Prostate gland (tissue), 2 donors: ENCODE data around the gene MEA1. TPM values are rescaled to one million over a fixed set of nuclear protein-coding genes. Genes with fewer than 3 reads are reported as not detected.

Experiments used
- DNase-seq: peaks from one replicate; pipeline ENCODE4 v3.0.0-alpha.2; 2019; ENCODE audit warnings: low spot score
- H3K27ac ChIP-seq, 2 donors: fragments of 200-600 bp; sonication (generic); 2 replicates each; pipeline ENCODE4 v1.5.1; 2017 to 2019
- H3K27me3 ChIP-seq: fragments of 200-600 bp; sonication (generic); replicated peaks from 2 replicates; pipeline ENCODE4 v1.5.1; 2019; ENCODE audit not compliant: insufficient read depth
- H3K36me3 ChIP-seq, 2 donors: fragments of 200-600 bp; sonication (generic); 1 replicate in 1 of 2; 2 replicates in 1 of 2; pipeline versions ENCODE4 v1.5.1 to v1.8.1; 2017 to 2019
- H3K4me1 ChIP-seq: fragments of 200-600 bp; sonication (generic); replicated peaks from 2 replicates; pipeline ENCODE4 v1.5.1; 2019
- H3K4me3 ChIP-seq, 2 donors: fragments of 200-600 bp; sonication (generic); 2 replicates each; pipeline ENCODE4 v1.5.1; 2017 to 2019
- H3K9me3 ChIP-seq: fragments of 200-600 bp; sonication (generic); 2 replicates; pipeline ENCODE4 v1.5.1; 2017
- CTCF ChIP-seq, 4 experiments: fragments of 200-600 bp in 2 of 4; fragments of 450-650 bp in 2 of 4; sonication (generic) in 2 of 4; IDR thresholded peaks; 1 replicate in 3 of 4; 2 replicates in 1 of 4; pipeline ENCODE4 v1.5.1; 2016 to 2019; ENCODE audit warnings: antibody characterized with exemption in 4 of 4, mild to moderate bottlenecking in 2 of 4, moderate library complexity in 2 of 4
- POLR2A ChIP-seq: fragments of 450-650 bp; IDR thresholded peaks from one replicate; pipeline ENCODE4 v1.6.1; 2016; ENCODE audit warnings: antibody characterized with exemption, mild to moderate bottlenecking
- POLR2AphosphoS5 ChIP-seq: sonication (generic); formaldehyde crosslinking; IDR thresholded peaks from one replicate; pipeline ENCODE4 v1.6.1; 2017; ENCODE audit warnings: antibody characterized with exemption
- WGBS: methylation state at CpG from one replicate; pipeline ENCODE4 v1.1.5; 2018; 5-methylcytosine and 5-hydroxymethylcytosine counted together
- intact Hi-C: fragments of 100-400 bp; cut with DNase I; formaldehyde crosslinking; loops from one replicate; pipeline ENCODE4 v1.14.2; 2022
- total RNA-seq, 2 donors: library from RNA; depleted of rRNA; stranded (reverse); fragments of >200 nt; gene quantifications; one replicate each; pipeline ENCODE4 v1.1.0, GENCODE V29; 2016

The MEA1 gene
- total RNA-seq, 2 donors from 2014 or later, result 67.9 to 95.9 TPM

GRCh38 chr6:42984924-42985475, 28.7 kb downstream of the MEA1 start:
- TF ChIP-seq CTCF (IDR thresholded peaks at IDR 0.05) (no peak), POLR2AphosphoS5 (no peak), POLR2A (no peak)

GRCh38 chr6:42984001-42984923, 29.5 kb downstream of the MEA1 start, which contains the start of gene PPP2R5D:
Gene PPP2R5D, plus strand, starts transcription at chr6:42984570. Its CDS starts 108 bp downstream, at chr6:42984678.
- WGBS, result under 1% methylated on average over 34 of the region's 59 CpGs
- peaks cover 14% of the 10 kb centered on the region for H3K4me1 ChIP-seq
- H3K36me3 ChIP-seq, result no peaks in the 10 kb centered on the region
- no peaks in the 10 kb centered on the region for H3K9me3 ChIP-seq
- TF ChIP-seq CTCF (IDR thresholded peaks at IDR 0.05) (peak in 3 of 4 experiments; percentile 14 to 64 (median 36)), POLR2AphosphoS5 (peak; percentile 97), POLR2A (peak; percentile 93)
- DNase-seq, result peak; percentile 98
- peak within 1 kb of the TSS; percentile 81 to 82 for H3K27ac ChIP-seq
- peak within 1 kb of the TSS; percentile 77 to 87 for H3K4me3 ChIP-seq
- intact Hi-C loops, result loop anchor here (5.0 kb wide), 1 partner anchor 82 kb away; no protein-coding TSS in a partner anchor
- H3K27me3 ChIP-seq, result no peaks in the 10 kb centered on the region

More at GRCh38 chr6:42984924-42985475, 28.7 kb downstream of the MEA1 start:
- H3K27ac ChIP-seq, result peak overlapping the region; percentile 81 to 82
- peak overlapping the region; percentile 77 to 87 for H3K4me3 ChIP-seq
- 11% methylated on average over 13 of the region's 13 CpGs for WGBS
- H3K36me3 ChIP-seq, result peaks cover 0 to 7% of the 10 kb centered on the region in 2 donors
- H3K9me3 ChIP-seq, result no peaks in the 10 kb centered on the region
- no peak for DNase-seq
- H3K27me3 ChIP-seq, result no peaks in the 10 kb centered on the region
- intact Hi-C loops, result loop anchor here (5.0 kb wide), 1 partner anchor 83 kb away; no protein-coding TSS in a partner anchor
- H3K4me1 ChIP-seq, result peaks cover 11% of the 10 kb centered on the region

- Histone ChIP-seq H3K4me3 (no peak overlapping the region), H3K4me1 (peaks cover 14% of the 10 kb centered on the region), H3K9me3 (no peaks in the 10 kb centered on the region), H3K27me3 (no peaks in the 10 kb centered on the region), H3K36me3 (no peaks in the 10 kb centered on the region), H3K27ac (no peak overlapping the region)
- TF ChIP-seq POLR2A (no peak), POLR2AphosphoS5 (no peak), CTCF (IDR thresholded peaks at IDR 0.05) (no peak)
- intact Hi-C loops, result loop anchor here (5.0 kb wide), 1 partner anchor 80 kb away; no protein-coding TSS in a partner anchor
- WGBS, result 90% methylated on average over 5 of the region's 5 CpGs
- DNase-seq, result no peak
Measured at GRCh38 chr6:42981836-42982235, 31.9 kb downstream of the MEA1 start.

- DNase-seq, result peak; percentile 27
- H3K4me1 ChIP-seq, result peaks cover 4% of the 10 kb centered on the region
- WGBS, result 31% methylated on average over 9 of the region's 9 CpGs
- TF ChIP-seq POLR2A (no peak), CTCF (IDR thresholded peaks at IDR 0.05) (no peak), POLR2AphosphoS5 (no peak)
- peak overlapping the region; percentile 84 to 91 for H3K4me3 ChIP-seq
- no peaks in the 10 kb centered on the region for H3K36me3 ChIP-seq
- H3K27ac ChIP-seq, result peak overlapping the region; percentile 79 to 91
- intact Hi-C loops, result loop anchor here (5.0 kb wide), 1 partner anchor 77 kb away; no protein-coding TSS in a partner anchor
- no peaks in the 10 kb centered on the region for H3K27me3 ChIP-seq
- H3K9me3 ChIP-seq, result no peaks in the 10 kb centered on the region
Measured at GRCh38 chr6:42979523-42980177, 34.1 kb downstream of the MEA1 start.
